ENCODE results near the gene STK10. TPM values are rescaled to one million over a fixed set of nuclear protein-coding genes. Genes with fewer than 3 reads are reported as not detected.

STK10 gene
- total and polyA plus RNA-seq, 4 donors = 17.2 to 65.4 (median 43.6) TPM

DNA sequence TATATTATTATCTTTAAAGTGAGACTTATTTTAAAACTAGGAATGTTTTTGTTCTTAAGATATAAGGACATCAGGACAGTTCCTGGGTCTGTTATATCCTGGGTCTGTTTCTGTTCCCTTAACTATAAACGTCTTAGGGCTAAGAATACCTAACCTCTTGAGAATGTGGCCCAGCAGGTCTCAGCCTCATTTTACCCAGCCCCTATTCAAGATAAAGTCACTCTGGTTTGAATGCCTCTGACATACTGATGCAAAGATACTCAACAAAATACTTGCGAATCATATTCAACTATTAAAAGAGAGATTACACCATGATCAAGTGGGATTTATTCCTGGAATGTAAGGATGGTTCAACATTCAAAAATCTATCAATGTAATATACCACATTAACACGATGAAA, 51.0 kb downstream of the STK10 start:
- no peak for TF ChIP-seq CTCF (IDR thresholded peaks at IDR 0.05; ENCODE audit: control extremely low read depth, extremely low read depth)
- no peak for ATAC-seq (ENCODE audit: insufficient read depth, low FRiP score)
- Histone ChIP-seq H3K4me3 (no peak overlapping the region), H3K9ac (ENCODE audit: insufficient read depth in 1 of 2, low read length in 2 of 2) (no peak overlapping the region), H3K36me3 (ENCODE audit: control insufficient read depth in 4 of 4, insufficient read depth in 4 of 4, low read length in 4 of 4) (no peaks in the 10 kb centered on the region), H3K4me1 (ENCODE audit: control insufficient read depth in 5 of 5, insufficient read depth in 5 of 5, low read length in 5 of 5) (peaks cover 0 to 3% (median 0%) of the 10 kb centered on the region in 5 donors), H3K9me3 (ENCODE audit: control insufficient read depth in 4 of 4, insufficient read depth in 3 of 4, low read length in 3 of 4) (peaks cover 0 to 3% (median 0%) of the 10 kb centered on the region in 4 donors), H3K27me3 (ENCODE audit: control insufficient read depth in 3 of 3, insufficient read depth in 3 of 3, low read length in 2 of 3) (no peaks in the 10 kb centered on the region), H3K27ac (ENCODE audit: low read depth in 1 of 2, low read length in 1 of 2) (no peak overlapping the region)
- DNase-seq = no peak
- WGBS, 2 donors = 85 to 88% methylated on average over 3 of the region's 3 CpGs

- no peak overlapping the region for H3K4me3 ChIP-seq
- peaks cover 0 to 3% (median 0%) of the 10 kb centered on the region in 4 donors for H3K9me3 ChIP-seq (ENCODE audit: control insufficient read depth in 4 of 4, insufficient read depth in 3 of 4, low read length in 3 of 4)
- 29 to 55% methylated on average over 10 of the region's 10 CpGs for WGBS, 2 donors
- DNase-seq (no peak), ATAC-seq (ENCODE audit: insufficient read depth, low FRiP score) (peak; percentile 81)
- H3K4me1 ChIP-seq (ENCODE audit: control insufficient read depth in 5 of 5, insufficient read depth in 5 of 5, low read length in 5 of 5) = peaks cover 0 to 8% (median 0%) of the 10 kb centered on the region in 5 donors
- H3K27me3 ChIP-seq (ENCODE audit: control insufficient read depth in 3 of 3, insufficient read depth in 3 of 3, low read length in 2 of 3) = no peaks in the 10 kb centered on the region
- no peak overlapping the region for H3K9ac ChIP-seq (ENCODE audit: insufficient read depth in 1 of 2, low read length in 2 of 2)
- H3K27ac ChIP-seq (ENCODE audit: low read depth in 1 of 2, low read length in 1 of 2) = peak overlapping the region in 1 of 2 donors; percentile 58
- no peaks in the 10 kb centered on the region for H3K36me3 ChIP-seq (ENCODE audit: control insufficient read depth in 4 of 4, insufficient read depth in 4 of 4, low read length in 4 of 4)
- TF ChIP-seq CTCF (IDR thresholded peaks at IDR 0.05; ENCODE audit: control extremely low read depth, extremely low read depth) = no peak
Observed at GRCh38 chr5:172133359-172134029, 54.5 kb downstream of the STK10 start.

DNA sequence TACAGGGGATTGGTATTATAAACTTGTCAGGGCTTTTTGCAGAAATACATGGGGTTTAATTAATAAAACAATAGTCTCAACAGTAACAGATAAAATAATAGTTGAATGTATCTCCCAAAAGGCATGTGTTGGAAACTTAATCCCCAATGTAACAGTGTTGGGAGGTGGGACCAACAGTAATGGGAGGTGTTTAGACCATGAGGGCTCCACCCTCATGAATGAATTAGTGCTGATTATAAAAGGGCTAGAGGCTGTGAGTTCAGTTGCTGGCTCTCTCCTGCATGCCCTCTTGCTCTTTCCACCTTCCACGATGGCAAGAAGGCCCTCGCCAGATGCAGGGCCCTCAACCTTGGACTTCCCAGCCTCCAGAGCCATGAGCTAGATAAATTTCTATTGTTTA, 56.3 kb downstream of the STK10 start:
- Histone ChIP-seq H3K36me3 (ENCODE audit: control insufficient read depth in 4 of 4, insufficient read depth in 4 of 4, low read length in 4 of 4) (no peaks in the 10 kb centered on the region), H3K27me3 (ENCODE audit: control insufficient read depth in 3 of 3, insufficient read depth in 3 of 3, low read length in 2 of 3) (no peaks in the 10 kb centered on the region), H3K9me3 (ENCODE audit: control insufficient read depth in 4 of 4, insufficient read depth in 3 of 4, low read length in 3 of 4) (peaks cover 0 to 3% (median 0%) of the 10 kb centered on the region in 4 donors), H3K27ac (ENCODE audit: low read depth in 1 of 2, low read length in 1 of 2) (peak overlapping the region in 1 of 2 donors; percentile 52), H3K9ac (ENCODE audit: insufficient read depth in 1 of 2, low read length in 2 of 2) (no peak overlapping the region), H3K4me1 (ENCODE audit: control insufficient read depth in 5 of 5, insufficient read depth in 5 of 5, low read length in 5 of 5) (peaks cover 0 to 8% (median 0%) of the 10 kb centered on the region in 5 donors), H3K4me3 (no peak overlapping the region)
- DNase-seq = no peak
- TF ChIP-seq CTCF (IDR thresholded peaks at IDR 0.05; ENCODE audit: control extremely low read depth, extremely low read depth) = no peak
- ATAC-seq (ENCODE audit: insufficient read depth, low FRiP score) = no peak
- 94 to 95% methylated on average over 2 of the region's 2 CpGs for WGBS, 2 donors
